Fibroblast of skin of right biceps (primary cell): ENCODE results near the gene GRIA3.
"Not testable (repeated sequence)": the region's sequence is repeated elsewhere in the genome, so short reads cannot be mapped to it uniquely, and the experiment has no call there.

ENCODE experiments used
- DNase-seq: peaks from one replicate; pipeline ENCODE4 v3.0.0-alpha.2; 2013

The GRIA3 gene

DNA sequence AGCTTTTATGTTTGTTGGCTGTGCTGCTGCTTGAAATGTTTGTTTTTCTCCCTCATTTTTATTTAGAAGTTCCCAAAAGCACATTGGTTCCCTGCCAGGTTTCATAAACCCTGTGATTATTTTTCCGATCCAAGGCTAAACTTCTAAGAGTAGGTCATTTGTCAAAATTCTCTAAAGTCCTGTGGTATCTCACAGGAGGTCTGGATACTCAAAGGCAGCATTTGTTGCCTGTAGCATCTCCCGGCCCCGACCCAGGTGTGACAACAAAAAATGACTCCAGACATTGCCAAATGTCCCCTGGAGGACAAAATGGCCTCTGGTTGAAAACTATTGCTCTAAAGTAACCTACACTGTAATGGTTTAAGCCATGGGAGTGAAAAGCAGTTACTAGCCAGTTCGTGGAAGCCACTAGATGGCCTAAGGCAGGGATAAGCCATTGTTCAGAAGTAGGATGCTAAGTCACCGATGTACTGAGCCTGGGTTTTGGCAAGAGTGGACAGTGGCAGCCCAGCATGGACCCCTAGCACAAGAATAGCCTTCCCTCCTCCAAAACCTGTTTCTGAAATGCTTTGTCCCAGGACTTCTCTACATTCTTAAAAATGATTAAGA is 292.6 kb downstream of the GRIA3 start:
- DNase-seq = no peak

DNA sequence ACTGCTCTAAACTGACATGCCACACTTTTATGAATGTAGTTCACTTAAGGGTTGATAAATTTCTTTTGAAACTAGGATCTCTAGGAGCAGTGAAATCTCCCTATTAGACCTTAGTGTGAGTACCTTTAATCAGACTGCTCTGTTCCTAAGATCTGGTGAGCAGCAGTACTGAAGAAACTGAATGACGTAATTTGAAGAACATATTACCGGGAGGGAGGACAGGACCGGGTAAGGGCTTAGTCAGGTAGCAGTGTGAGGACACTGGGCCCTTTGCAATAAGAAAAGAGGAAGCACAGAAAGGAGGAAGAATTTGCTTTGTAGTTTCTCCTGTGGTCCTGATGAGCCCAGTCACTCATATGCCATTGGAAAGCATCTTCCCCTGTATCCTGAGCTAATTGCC is 293.6 kb downstream of the GRIA3 start:
- no peak for DNase-seq

DNA sequence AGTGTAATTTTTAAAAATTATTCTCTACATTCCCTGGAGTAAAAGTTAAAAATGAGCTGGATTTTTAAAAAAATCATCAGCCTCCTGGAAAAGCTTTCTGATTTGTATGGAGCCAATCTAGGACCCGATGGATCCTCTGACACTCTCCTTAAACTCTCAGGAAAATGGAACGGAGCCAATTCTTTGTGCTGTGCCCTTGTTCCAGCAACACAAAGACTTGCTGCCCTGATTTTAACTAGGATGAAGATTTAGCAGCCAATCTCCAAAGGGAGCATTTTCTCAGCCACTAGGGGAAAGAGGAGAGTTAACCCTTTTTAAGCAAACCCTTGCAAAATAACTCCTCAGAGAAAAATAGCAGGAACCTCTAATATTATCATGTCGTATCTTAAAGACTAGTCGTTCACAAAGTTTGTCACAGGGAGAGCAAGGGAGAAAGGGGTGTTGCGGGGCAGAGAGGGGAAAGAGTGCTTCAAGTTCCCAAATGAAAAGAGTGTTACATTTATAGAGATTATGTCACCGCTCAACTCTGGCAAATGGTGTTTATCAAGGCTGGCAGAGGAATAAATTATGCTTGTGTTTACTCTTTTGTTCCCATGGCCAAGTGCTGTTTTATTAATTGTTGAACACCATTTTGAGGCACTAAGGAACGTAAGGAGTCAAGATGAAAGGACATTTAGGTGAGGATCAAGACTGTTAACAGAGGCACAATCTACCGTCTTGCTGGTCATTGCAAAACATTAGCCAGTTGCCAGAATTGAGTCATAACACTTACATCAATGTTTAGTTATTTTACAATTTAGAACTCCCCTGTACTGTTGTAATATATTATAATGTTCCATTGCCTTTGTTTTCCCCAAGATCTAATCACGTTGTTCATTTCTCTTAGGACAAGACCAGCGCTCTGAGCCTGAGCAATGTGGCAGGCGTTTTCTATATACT is 298.1 kb downstream of the GRIA3 start:
- peak; percentile 34 for DNase-seq

DNA sequence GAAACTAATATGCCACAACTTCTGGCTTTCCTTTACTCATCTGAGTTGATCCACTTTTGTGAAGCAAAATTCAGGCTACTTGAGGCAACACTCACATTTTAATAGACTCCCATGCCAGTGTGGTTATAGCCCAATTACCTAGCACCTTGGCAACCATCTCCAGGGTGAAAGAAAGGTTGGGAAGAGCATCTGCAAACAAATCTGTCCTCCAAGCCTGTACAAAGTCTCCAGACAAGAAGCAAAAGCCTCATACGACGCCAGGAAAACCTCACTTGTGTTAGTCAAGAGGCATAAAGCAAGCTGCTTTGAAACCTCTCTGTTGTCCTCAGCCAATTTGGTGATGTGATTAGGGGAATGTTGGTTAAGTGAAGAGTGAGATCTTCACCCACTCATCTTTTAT is 302.2 kb downstream of the GRIA3 start:
- DNase-seq = no peak

DNA sequence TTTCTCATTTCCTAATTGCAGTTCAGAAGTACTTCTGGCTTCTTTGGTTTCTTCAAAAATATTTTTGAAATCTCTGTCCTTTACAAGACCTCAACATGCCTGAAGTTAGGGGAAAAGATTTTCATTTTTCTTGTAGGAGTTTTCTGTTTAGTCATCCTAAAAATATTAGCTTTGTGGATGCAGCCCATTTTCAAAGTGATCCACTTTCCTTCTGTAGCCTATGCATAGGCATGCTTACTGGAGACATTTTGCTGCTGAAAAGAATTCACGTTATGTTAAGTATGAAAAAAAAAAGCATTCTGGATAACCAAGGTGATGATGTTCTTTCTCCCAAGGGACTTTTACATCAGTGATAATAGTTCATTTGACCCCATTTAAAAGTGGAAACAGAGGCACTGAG is 303.2 kb downstream of the GRIA3 start:
- DNase-seq = peak; percentile 68

DNA sequence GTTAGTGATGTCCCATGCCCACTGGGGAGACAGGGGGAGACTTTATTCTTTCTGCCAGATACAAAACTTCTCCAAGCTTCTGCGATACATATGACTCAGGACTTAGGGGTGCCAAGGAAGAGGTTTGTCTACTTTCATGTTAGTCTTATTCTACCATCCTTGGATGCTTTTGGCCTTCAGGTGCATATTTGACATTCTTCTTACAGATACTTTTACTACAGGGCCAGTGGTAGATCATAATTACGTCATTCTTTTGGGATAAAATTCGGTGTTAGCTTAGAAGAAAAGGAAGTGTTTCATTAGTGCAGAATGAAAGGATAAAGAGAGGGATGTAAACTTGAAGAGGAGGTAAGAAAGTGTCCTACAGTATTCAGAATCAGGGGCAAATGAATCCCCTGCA is 303.6 kb downstream of the GRIA3 start:
- DNase-seq = peak; percentile 53

DNA sequence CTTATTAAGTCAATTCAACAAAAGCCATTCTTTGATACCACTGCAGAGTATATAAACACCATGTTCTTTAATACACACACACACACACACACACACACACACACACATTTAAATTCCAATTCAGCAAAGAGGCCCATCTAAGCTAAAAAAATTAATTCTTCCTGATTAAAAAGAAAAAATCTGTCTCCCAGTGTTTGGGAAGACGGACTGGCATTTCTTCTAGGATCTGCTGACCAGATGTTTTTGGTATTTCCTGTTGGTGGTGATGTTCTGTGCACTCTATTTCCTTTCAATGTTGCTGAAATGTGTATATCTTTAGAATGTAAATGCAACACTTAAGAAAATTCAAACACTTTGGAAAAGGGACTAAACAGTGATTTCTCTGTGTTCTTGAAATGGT is 304.9 kb downstream of the GRIA3 start:
- DNase-seq = peak; percentile 37

GRCh38 chrX:123493857-123494256 is 309.8 kb downstream of the GRIA3 start:
- DNase-seq = no peak

- DNase-seq = no peak
Observed at GRCh38 chrX:123499787-123500186, 315.7 kb downstream of the GRIA3 start.

DNA sequence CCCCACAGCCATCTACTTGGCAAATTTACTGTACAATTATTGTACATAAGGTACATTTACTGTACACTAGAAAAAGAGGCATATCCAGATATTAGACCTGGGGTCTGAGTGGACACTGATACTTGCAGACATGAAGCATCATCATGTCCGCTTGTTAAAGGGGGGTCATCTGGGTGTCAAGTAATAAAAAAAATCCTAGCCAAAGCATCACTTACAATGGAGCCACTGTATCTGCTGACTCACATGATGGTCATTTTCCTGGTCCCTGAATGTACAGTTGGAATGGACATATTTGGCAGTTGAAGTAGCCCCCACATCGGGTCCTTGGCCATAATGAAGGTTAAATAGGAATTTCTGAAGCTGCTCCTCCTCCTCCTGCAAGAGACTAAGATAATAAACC is 320.0 kb downstream of the GRIA3 start:
- DNase-seq = peak; percentile 43

DNA sequence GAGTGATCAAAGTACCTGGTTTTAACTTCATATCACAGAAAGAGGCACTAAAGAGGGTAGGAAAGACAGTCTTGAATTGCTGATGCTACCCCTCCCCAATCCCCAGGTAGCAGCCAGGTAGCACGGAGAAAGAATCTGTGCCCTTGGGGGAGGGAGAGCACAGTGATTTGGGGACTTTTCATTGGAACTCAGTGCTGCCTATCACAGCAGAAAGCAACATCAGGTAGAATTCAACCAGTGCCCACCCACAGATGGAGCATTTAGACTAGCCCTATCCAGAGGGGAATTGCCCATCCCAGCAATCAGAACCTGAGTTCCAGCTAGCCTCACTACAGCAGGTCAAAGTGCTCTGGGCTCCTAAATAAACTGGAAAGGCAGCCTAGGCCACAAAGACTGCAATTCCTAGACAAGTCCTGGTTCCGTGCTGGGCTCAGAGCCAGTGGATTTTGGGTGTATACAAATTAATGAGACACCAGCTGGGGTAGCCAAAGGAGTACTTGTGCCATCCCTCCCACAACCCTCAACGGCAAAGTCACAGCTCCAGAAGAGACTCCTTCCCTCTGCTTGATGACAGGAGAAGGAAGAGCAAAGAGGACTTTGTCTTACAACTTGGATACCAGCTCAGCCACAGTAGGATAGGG is 320.7 kb downstream of the GRIA3 start:
- no peak for DNase-seq

DNA sequence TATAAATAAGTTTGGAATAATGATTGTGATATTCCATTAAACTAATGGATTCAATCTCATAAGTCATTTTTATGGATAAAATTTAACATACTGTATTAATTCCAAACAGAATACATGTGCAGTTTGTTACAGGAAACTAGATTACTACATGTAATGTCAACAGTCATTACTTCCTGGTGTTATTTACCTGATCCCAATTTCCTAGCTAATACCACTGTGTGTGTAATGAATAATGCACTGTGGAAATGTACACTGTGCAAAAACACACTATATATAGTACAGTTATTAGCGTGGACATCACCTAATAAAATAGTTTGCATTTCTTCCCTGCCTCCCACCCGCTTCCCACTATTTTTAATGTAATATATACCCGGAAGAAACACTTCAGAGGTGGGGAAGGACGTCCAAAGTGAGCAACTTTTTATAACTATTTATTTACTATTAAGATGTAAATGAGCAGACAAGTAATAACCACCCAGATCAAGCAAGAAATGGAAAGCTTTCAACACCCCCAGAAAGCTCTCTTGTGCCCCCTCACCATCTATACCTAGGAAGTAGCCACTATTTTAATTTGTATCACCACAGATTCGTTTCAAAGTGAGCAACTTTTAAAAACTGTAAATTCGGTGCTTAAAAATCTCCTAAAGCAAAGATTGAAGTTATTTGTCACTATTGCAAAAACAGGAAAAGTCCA is 329.7 kb downstream of the GRIA3 start:
- no peak for DNase-seq

- not testable (repeated sequence) for DNase-seq
Observed at GRCh38 chrX:123514279-123514640, 330.2 kb downstream of the GRIA3 start.

DNA sequence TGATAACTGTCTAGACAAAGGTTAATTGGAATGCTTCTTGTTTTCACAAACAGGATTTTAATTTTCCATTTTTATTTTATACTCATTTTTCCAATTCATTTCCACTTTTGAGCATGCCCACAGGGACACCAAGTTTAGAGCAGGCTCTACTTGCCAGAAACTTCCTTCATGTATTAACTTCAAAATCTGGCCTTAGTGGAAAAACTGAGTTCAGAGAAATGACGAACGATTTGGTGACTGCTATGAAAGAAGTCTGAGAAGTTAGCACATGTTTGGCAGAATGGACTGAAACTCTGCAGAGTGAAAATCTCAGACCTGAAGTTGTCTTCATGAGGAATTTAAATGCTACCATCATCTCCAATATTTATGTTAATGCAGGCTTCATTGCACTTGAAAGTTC is 334.7 kb downstream of the GRIA3 start:
- DNase-seq = no peak

- peak; percentile 25 for DNase-seq
Observed at GRCh38 chrX:123525123-123525725, 341.1 kb downstream of the GRIA3 start.

- not testable (repeated sequence) for DNase-seq
Observed at GRCh38 chrX:123530726-123531125, 346.6 kb downstream of the GRIA3 start.
